ENCODE measurements around the gene SDE2. TPM values are rescaled to one million over a fixed set of nuclear protein-coding genes. Genes with fewer than 3 reads are reported as not detected.

SDE2 gene
- total RNA-seq, 1 donor from 2014 or later = 21.8 TPM

DNA sequence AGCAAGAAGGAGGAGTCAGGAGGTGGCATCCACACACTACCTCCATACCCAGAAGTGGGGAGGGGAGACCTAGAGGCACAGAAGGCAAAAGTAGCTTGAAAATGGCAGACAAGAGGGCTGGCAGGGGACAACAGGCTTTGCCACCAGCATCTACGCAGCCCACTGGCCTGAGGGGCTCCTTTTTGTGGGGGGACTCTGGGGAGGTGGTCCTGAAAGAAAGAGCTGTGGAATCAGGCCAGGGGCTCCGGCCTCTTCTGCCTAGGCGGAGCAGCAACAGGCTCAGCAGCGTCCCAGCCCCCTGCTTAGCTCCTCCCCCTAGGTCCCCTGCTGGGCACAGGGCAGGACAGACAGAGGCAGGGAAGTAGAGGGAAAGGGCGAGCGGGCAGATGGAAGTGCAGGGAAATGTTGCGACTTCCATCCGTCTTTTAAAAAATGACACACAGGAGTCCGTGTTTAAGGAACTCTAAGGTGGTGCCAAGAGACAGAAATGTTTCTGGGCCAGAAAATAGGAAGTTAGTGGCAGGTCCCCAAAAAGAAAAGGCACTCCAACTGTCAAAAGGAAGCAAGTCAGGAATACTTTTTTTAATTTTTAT, 48.1 kb downstream of the SDE2 start:
- no peak for DNase-seq
- Histone ChIP-seq H3K36me3 (no peaks in the 10 kb centered on the region), H3K4me1 (no peaks in the 10 kb centered on the region), H3K9me3 (no peaks in the 10 kb centered on the region), H3K27me3 (no peaks in the 10 kb centered on the region), H3K4me3 (no peak overlapping the region), H3K27ac (no peak overlapping the region)
- ATAC-seq = peak; percentile 57
- TF ChIP-seq, protein P1, sequence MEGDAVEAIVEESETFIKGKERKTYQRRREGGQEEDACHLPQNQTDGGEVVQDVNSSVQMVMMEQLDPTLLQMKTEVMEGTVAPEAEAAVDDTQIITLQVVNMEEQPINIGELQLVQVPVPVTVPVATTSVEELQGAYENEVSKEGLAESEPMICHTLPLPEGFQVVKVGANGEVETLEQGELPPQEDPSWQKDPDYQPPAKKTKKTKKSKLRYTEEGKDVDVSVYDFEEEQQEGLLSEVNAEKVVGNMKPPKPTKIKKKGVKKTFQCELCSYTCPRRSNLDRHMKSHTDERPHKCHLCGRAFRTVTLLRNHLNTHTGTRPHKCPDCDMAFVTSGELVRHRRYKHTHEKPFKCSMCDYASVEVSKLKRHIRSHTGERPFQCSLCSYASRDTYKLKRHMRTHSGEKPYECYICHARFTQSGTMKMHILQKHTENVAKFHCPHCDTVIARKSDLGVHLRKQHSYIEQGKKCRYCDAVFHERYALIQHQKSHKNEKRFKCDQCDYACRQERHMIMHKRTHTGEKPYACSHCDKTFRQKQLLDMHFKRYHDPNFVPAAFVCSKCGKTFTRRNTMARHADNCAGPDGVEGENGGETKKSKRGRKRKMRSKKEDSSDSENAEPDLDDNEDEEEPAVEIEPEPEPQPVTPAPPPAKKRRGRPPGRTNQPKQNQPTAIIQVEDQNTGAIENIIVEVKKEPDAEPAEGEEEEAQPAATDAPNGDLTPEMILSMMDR (IDR thresholded peaks at IDR 0.05) = no peak
- intact Hi-C loops (cut with DNase I) = no loop called here

DNA sequence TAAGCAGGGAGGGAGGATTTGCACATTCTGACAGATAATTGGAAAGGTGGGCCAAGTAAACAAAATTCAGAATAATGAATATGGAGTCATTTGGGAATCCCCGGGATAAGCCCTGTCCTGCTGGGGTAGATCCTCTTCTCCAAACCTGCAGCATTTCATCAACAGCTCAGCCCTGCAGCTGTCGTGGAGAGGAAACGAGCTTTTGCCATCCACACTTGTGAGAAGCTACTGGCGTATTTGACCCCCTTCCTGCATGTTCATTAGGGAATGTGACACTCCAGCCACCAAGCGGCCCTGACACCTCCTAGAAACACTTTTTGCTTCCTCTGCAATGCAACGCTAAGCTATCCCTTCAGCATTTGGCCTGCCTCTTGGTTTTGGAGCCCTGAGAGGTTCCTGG, 50.1 kb downstream of the SDE2 start:
- TF ChIP-seq, protein P1 (IDR thresholded peaks at IDR 0.05) = no peak
- Histone ChIP-seq H3K36me3 (no peaks in the 10 kb centered on the region), H3K9me3 (no peaks in the 10 kb centered on the region), H3K4me1 (no peaks in the 10 kb centered on the region), H3K4me3 (no peak overlapping the region), H3K27ac (no peak overlapping the region), H3K27me3 (no peaks in the 10 kb centered on the region)
- no peak for DNase-seq
- ATAC-seq = no peak
- intact Hi-C loops (cut with DNase I) = no loop called here

DNA sequence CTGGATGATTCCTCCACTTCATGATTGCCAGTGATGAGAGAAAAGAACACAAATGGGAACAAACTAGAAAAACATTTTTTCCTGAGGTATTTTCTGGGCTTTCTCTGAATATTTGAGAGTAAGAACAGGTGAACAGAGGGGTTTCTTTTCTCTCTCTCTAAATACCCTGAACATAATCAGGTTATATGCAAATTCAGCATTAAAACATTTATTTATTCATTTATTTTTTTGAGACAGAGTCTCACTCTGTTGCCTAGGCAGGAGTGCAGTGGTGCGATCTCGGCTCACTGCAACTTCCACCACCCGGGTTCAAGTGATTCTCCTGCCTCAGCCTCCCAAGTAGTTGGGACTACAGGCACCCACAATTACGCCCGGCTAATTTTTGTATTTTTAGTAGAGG, 52.3 kb downstream of the SDE2 start:
- intact Hi-C loops (cut with DNase I) = no loop called here
- no peaks in the 10 kb centered on the region for H3K27me3 ChIP-seq
- no peak for DNase-seq
- H3K27ac ChIP-seq = no peak overlapping the region
- peaks cover 3% of the 10 kb centered on the region for H3K4me1 ChIP-seq
- H3K9me3 ChIP-seq = no peaks in the 10 kb centered on the region
- TF ChIP-seq, protein P1 (IDR thresholded peaks at IDR 0.05) = no peak
- no peaks in the 10 kb centered on the region for H3K36me3 ChIP-seq
- ATAC-seq = no peak
- no peak overlapping the region for H3K4me3 ChIP-seq

DNA sequence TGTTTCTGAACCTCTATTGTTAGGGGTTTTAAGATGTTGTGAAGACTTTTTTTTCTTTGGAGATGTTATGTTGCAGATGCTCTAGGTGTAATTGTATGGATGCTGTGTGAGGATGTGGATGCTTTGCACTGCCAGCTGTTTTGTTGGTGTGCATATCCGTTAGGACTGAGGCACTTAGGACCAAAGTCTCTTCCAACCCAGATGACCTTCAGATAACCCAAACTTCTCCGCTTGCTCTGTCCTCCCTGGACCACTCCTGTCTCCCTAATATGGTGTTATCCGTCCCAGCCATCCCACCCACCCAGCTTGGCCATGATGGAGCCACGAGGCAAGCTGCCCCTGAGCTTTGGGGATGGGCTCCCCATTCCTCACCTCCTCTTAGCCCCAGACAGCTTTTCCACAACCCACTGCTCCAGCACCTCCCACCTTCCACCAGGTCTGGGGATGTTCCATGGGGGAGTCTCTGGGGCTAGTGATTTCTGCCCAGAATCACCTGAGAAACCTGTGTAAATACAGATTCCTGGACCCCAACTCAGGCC, 53.0 kb downstream of the SDE2 start:
- H3K27ac ChIP-seq = no peak overlapping the region
- DNase-seq (no peak), ATAC-seq (no peak)
- intact Hi-C loops (cut with DNase I) = no loop called here
- H3K36me3 ChIP-seq = no peaks in the 10 kb centered on the region
- peaks cover 10% of the 10 kb centered on the region for H3K4me1 ChIP-seq
- H3K4me3 ChIP-seq = no peak overlapping the region
- no peaks in the 10 kb centered on the region for H3K27me3 ChIP-seq
- TF ChIP-seq, protein P1 (IDR thresholded peaks at IDR 0.05) = no peak
- H3K9me3 ChIP-seq = no peaks in the 10 kb centered on the region

DNA sequence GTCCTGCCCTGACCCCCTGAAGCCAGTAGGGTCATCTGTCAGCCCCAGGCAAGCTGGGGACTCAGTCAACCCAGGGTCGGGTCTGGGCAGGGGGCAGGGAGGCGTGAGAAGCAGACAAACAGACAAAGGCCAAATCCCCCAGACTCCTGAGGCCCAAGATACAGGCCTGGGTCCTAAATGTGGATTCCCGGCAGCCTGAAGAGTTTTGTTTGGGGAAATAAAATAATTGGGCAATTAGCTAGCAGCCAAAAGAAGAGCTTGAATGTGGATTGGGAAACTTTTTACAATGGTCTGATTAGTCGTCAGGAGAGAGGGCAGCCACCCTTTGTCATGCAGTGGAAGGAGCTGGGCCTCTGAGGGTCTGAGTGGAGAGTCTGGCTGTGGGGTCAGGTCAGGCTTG, 53.6 kb downstream of the SDE2 start:
- intact Hi-C loops (cut with DNase I) = no loop called here
- no peaks in the 10 kb centered on the region for H3K27me3 ChIP-seq
- no peak for DNase-seq
- H3K36me3 ChIP-seq = no peaks in the 10 kb centered on the region
- H3K4me1 ChIP-seq = peaks cover 16% of the 10 kb centered on the region
- no peaks in the 10 kb centered on the region for H3K9me3 ChIP-seq
- no peak for ATAC-seq
- TF ChIP-seq, protein P1 (IDR thresholded peaks at IDR 0.05) = no peak
- no peak overlapping the region for H3K27ac ChIP-seq
- H3K4me3 ChIP-seq = no peak overlapping the region

DNA sequence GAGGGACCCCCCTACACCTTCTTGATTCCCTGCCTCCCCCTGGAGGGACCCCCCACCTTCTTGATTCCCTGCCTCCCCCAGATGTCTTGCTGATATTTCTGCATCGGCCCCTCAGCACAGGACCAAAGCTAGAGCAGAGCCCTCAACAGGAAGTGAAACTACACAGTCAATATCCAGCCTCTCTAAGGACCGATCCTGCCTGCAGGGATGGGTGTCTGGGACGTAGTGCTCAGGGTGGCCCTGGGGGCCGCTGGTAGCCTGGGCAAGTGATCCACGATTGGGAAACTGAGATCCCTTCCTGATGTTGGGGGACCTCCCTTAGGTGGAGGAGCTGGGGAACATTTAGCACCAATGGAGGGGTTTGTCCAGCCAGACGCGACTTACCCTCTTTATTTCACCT, 54.2 kb downstream of the SDE2 start:
- intact Hi-C loops (cut with DNase I) = no loop called here
- TF ChIP-seq, protein P1 (IDR thresholded peaks at IDR 0.05) = no peak
- ATAC-seq (peak; percentile 64), DNase-seq (no peak)
- Histone ChIP-seq H3K27ac (no peak overlapping the region), H3K4me3 (no peak overlapping the region), H3K9me3 (no peaks in the 10 kb centered on the region), H3K4me1 (peaks cover 17% of the 10 kb centered on the region), H3K27me3 (no peaks in the 10 kb centered on the region), H3K36me3 (no peaks in the 10 kb centered on the region)

Measured in upper lobe of right lung (tissue), 1 donor.